Measurements from ENCODE around the gene CIDEC.
"Not testable (repeated sequence)": the region's sequence is repeated elsewhere in the genome, so short reads cannot be mapped to it uniquely, and the experiment has no call there.

Gene CIDEC

DNA sequence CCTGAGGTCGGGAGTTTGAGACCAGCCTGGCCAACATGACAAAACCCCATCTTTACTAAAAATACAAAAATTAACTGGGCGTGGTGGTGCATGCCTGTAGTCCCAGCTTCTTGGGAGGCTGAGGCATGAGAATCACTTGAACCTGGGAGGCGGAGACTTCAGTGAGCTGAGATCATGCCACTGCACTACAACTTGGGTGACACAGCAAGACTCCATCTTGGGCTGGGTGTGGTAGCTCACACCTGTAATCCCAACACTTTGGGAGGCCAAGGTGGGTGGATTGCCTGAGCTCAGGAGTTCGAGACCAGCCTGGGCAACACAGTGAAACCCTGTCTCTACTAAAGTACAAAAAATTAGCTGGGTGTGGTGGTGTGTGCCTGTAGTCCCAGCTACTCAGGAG, 3.8 kb downstream of the CIDEC start:
- DNase-seq (ENCODE audit: low read depth in 2 of 2): not testable (repeated sequence)

DNA sequence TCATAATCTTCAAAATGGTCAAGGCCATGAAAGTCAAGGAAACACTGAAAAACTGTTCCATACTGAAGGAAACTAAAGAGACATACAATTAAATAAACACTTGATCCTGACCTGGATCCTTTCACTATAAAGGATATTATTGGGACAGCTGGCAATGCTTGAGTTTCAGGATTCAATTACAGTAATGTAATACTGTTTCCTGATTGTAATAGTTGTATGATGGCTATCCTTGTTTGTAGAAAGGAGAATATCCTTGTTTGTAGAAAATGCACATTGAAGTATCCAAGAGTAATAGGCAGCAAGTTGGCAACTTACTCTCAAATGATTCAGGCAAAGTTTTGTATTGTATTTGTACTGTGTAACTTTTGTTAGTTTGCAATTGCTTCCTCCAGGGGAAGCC, 4.6 kb downstream of the CIDEC start:
- DNase-seq (ENCODE audit: low read depth in 2 of 2): no peak

DNA sequence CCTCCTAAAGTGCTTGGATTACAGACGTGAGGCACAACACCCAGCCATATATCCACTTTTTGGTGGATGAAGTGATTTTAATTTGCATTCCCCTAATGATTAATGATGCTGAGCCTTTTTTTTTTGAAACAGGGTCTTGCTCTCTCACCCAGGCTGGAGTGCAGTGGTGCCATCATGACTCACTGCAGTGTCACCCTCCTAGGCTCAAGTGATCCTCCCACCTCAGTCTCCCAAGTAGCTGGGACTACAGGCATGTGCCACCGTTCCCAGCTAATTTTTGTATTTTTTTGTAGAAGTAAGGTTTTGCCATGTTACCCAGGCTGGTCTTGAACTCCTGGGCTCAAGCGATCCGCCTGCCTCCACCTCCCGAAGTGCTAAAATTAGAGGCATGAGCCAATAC, 8.0 kb downstream of the CIDEC start:
- not testable (repeated sequence) for DNase-seq (ENCODE audit: low read depth in 2 of 2)

DNA sequence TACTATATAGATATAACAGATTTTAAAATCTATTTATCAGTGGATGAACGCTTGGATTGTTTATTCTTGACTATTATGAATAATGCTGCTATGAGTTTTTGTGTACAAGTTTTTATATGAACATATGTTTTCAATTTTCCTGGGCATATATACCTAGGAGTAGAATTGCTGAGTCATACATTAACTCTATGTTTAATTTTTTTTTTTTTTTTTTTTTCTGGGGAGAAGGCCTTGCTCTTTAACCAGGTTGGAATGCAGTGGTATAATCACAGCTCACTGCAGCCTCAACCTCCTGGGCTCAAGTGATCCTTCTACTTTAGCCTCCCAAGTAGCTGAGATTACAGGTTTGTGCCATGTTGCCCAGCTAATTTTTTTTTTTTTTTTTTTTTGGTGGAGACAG, 9.1 kb downstream of the CIDEC start:
- no peak for DNase-seq (ENCODE audit: low read depth in 2 of 2)

DNA sequence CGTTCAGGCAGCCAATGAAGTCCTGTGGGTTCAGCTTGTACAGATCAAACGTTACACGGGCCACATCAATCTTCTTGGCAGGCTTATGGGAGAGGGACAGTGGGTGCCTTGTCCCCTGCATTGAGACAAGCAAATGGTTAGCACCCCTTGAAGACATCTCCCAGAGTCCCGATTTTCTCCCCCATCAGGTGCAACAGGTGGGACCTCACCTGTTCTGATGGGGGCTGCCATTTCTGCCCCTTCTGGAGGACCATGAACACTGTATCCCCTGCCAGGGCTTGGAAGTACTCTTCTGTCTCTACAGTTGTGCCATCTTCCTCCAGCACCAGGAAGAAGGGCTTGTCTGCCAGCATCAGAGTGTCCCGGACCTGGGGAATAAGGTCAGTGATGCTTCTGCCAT, 10.1 kb downstream of the CIDEC start:
- DNase-seq (ENCODE audit: low read depth in 2 of 2): no peak

DNA sequence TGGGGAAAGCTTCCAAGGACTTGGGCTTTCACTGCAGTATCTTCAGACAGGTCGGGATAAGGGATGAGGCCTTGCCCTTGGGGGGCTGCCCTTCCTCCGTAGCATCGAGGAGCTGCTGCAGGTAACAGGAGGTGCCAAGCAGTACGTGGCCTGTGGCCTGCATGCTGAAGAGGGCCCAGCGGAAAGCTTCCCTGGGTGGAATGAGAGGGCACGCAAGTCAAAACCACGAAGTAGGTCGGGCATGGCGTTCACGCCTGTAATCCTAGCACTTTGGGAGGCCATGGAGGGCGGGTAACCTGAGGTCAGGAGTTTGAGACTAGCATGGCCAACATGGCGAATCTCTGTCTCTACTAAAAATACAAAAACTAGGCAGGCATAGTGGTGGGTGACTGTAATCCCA, 12.9 kb downstream of the CIDEC start:
- DNase-seq (ENCODE audit: low read depth in 2 of 2): no peak

DNA sequence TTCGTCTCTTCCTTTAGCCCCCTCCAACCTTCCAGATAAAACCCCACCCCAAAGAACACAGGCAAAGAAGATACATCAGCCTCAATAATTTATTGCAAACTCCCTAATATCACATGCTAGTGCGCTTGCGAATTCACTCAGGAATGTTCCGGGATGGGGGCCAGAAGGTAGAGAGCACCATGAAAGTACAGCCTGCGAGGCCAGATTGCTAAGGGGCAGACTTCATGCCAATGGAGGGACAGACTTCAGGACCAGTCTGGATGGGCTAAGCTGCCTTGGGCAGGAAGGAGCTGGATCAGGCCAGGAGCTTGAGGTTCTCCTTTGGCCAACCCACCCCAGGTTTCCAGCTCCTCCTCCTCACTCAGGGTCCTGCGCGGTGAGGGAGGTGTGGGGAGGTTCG, 13.4 kb downstream of the CIDEC start:
- no peak for DNase-seq (ENCODE audit: low read depth in 2 of 2)

DNA sequence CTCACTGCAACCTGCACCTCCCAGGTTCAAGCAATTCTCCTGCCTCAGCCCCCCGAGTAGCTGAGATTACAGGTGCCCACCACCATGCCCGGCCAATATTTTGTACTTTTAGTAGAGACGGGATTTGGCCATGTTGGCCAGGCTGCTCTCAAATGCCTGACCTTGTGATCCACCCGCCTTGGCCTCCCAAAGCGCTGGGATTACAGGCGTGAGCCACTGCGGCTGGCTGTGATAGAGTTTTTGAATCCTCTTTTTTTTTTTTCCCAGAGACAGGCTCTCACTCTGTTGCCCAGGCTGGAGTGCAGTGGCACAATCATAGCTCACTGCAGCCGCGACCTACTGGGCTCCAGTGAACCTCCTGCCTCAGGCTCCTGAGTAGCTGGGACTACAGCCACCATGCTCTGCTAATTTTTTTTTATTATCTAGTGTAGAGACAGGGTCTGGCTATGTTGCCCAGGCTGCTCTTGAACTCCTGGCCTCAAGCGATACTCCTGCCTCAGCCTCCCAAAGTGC, 14.9 kb downstream of the CIDEC start:
- DNase-seq (ENCODE audit: low read depth in 2 of 2): not testable (repeated sequence)

DNA sequence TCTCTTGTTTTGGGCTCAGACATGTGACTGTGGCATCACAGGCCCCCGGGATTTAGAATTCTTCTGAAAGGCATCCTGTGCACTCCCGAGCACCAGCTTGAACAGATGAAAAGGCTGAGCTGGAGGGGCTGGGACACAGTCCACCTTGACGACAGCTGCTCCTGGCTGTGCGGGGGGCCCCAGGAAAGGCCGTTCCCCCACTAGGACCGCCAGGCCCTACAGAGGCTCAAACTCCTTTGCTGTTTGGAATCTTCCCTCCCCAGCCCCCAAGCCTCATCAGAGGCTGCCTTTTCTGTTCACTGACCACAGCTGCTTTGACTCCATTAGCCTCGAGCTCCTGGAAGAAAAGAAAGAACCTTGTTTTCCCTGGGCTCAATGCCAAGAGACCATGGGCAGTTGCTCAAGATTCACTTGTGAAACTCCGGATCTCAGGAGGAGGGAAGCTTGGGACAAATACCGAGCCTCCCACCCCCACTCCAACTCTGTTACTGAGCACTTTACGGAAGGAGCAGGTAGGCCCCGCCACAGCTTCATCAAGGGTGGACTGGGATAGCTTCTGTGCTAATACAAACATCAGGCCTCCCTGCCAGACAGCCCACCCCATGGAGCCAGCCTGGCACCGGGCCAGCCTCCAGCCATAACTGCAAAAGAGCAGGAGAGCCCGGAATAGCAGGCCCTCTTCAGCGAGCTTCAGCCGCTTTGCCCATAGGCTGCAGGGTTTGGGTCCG, 15.7 kb downstream of the CIDEC start:
- no peak for DNase-seq (ENCODE audit: low read depth in 2 of 2)

DNA sequence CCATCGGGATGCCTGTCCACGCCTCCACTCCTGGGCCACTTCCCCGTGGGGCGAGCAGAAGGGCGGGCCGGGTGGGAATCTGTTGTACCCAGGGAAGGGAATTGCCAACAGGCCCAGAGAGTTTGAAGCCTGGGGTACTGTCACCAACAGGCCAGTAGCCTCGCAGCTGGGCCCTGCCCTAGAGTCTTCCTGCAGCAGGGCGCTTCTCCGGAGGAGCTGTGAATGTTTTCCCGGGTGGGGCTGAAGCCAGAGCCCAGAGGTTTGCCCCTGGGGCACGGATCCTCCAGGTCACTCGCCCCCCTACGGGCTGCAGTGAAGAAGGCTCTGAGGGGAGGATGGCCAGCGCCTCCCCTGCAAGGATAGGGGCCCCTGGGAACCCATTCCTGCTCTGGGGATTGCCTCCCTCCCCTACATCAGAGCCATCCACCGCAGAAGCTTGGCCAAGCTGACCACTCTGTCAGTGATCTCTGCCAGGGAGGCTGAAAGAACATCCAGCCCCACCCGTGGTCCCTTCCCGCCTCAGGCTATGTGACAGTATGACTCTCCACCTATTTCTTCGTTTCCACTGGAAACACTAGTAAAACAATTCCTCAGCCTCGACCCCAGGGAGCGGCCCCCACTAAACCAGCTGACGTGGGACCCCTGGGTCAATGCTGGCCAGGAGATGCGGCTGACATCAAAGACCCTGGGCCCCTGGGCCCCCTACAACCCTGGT, 16.8 kb downstream of the CIDEC start:
- no peak for DNase-seq (ENCODE audit: low read depth in 2 of 2)

DNA sequence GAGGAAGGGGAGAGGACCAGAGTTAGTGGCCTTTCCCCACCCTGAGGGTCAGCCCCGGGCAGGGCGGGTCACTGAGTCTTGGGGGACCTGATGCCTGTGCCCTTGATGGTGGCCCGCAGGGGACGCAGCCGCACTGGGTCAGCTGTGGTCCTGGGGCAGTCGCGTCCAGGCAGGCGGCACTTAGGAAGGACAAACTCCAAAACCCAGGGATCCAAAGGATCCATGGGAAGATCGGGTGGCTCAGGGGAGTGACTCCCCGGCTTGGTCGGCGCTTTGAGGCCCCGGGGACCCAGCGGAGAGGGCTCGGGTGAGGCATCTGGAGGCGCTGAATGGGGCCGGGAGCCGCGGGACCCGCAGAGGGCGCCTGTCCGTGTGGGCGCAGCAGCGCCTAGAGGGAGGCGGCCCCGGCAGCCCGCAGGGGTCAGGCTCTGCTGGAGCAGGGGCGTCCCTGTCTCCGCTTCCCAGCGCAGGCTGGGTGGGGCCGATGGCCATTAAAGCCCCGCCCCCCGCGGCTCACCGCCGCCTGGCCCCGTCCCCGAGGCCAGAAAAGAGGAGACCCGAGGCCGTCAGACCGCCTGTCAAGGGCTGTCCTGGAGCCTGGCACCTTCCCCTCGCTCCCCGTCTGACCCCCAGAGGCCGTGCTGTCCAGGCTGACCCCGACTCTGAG, 17.5 kb downstream of the CIDEC start:
- no peak for DNase-seq (ENCODE audit: low read depth in 2 of 2)

DNA sequence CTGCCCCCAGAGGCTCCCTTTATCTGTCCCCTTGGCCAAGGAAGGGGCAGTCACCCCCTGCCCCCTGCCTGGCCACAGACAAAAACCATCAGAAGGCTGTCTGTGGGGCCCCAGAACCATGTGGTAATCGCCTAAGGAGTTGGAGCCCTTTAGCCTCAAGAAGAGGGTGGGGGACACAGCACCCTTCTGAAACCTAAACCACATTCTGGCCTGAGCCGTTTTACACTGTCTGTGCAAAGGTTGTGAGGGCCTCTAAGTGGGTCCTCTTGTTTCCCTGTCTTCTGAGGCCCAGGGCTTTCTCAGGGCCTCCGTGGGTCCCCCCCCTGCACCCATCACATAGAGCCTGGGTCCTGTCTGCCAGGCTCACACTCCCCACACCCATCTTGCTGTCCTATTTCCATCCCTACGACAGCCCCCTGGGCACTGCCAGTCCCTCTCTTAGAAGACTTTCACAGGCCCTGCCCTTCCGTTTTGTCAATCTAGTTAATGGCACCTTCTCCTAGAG, 18.4 kb downstream of the CIDEC start:
- DNase-seq (ENCODE audit: low read depth in 2 of 2): no peak

DNA sequence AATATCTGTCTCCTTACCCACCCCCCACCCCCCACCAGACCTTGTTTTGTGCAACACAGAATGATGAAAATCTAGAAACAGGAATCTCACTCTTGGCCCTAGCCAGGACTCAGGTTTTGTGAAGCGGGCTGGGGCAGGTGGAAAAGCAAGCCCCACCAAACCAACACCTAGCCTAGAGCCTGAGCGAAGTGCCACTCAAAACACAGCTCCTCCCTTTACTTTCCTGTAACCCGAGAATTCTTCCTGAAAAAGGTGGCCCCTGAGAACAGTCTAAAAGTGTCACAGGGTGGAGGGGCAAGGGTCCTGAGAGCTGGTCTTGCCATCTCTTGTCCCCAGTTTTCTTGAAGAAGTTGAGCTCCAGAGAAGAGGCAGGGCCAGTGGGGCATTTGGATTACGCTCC, 18.9 kb downstream of the CIDEC start:
- no peak for DNase-seq (ENCODE audit: low read depth in 2 of 2)

DNA sequence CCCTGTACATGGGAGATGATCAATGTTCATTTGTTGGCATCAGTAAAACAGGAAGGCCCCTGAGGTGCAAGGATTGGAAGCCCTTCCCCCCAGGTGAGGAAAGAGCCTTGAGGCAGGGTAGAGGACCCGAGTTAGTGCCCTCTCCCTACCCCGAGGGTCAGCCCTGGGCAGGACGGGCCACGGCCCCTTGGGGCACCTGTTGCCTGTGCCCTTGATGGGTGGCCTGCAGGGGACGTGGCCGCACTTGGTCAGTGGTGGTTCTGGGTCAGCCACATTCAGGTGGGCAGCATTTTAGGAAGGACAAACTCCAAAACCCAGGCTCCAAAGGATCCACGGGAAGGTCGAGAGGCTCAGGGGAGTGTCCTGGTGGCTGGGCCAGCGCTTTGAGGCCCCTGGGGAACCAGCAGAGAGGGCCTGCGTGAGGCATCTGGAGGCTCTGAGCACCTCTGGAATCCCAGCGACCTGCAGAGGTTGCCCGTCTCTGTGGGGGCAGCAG, 20.5 kb downstream of the CIDEC start:
- no peak for DNase-seq (ENCODE audit: low read depth in 2 of 2)

DNA sequence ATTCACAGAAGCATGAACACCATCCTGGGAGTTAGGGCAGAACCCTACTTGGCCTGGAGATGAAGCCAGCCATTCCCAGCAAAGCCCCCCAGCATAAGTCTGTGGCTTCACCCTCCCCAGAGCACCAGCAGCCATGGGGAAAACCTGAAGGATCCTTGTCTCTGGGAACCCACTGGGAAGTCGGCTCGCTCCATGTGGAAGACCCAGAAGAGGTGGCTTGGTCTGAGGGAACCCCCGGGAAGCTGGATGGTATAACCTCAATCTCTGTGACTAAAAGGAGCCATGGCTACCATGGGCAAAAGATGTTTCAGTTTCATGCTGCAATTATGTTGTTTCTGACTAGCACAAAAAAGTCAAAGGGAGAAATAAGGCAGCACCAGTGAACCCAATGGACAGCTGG, 24.5 kb downstream of the CIDEC start:
- no peak for DNase-seq (ENCODE audit: low read depth in 2 of 2)

DNA sequence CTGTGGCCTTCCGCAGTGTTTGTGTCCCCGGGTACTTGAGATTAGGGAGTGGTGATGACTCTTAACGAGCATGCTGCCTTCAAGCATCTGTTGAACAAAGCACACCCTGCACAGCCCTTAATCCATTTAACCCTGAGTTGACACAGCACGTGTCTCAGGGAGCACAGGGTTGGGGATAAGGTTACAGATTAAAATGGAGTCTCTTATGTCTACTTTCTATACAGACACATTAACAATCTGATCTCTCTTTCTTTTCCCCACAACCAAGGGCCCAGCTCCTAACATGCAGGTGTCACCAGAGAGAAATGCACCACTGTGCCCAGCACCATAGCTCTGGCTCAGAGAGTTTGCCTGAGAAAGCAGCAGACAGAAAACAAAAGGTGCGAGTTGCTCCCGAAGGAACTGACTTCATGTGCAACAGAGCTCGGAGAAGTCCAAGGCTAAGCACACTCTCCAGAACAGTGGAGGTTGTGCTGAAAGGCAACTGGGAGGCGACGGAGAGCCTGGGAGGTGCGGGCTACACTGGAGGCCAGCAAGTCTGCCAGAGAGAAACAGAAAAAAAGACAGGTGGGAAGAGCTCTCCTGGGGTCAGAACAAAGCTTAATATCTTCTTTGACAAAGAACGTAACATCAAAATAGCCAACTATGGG, 25.6 kb downstream of the CIDEC start:
- not testable (repeated sequence) for DNase-seq (ENCODE audit: low read depth in 2 of 2)

DNA sequence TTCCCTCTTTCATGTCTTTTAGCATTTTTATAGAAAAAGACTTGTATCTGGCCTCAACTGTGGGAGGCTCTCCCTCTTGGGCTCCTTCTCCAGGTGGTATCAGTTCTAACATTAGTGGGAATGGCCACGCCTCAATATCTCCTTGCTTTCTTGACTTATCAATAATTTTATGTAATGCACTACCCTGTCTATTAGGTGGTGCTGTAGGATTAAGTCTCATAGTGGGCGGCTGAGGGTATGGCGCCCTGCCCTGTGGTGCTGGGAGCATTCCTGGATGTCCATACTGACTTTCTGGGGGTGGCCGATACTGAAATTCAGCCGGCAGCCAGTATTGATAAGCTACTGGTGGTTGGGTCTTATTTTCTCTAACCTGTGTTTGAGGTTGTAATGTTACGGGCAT, 27.5 kb downstream of the CIDEC start:
- no peak for DNase-seq (ENCODE audit: low read depth in 2 of 2)

DNA sequence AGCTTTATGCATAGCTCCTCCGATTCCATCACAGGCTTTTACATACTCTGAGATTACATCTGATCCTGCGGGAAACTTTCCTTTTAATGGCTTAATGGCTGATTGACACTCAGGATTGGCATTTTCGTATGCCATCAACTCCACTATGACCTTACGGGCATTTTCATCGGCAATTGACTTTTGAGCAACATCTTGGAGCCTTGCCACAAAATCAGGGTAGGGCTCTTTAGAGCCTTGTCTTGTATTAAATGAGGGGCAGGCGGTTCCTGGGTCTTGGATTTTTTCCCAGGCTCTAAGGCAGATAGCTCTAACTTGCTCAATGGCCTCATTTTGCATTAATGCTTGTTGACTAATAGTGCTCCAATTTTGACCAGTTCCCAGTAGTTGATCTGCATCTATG, 28.1 kb downstream of the CIDEC start:
- DNase-seq (ENCODE audit: low read depth in 2 of 2): not testable (repeated sequence)

DNA sequence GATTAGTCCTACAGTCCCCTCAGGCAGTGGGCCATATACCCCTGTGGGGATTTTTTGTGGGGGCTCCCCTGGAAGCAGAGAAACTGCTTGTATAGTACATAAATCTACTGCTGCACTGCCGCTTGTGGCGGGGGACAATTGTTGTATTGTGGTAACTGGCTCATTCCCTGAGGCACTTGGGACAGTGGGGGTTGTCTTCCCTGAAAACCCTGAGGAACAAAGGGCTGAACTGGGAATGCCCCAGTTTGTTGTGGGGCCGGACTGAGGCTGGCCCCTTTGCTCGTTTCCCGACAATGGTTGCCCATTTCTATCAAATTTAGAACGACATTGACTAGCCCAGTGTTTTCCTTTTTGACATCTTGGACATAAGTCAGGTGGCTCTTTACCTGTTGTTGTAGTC, 28.7 kb downstream of the CIDEC start:
- DNase-seq (ENCODE audit: low read depth in 2 of 2): not testable (repeated sequence)

DNA sequence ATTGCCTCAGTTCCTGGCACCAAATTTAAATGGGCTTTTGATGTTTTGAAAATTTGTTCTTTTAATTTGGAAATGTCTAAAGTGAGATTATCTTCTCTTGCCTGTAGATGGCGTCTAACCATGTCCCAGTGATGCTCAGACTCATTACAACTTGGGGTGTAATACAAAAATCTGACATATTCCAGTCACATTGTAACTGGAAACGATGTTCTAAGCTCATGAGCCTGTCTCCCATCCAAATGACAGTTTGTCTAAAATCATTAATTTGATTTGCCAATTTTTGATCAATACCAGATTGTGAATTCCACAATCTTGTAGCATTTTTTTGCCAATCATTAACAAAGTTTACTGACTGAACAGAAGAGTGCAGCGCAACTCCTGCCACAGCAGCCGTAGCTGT, 31.2 kb downstream of the CIDEC start:
- DNase-seq (ENCODE audit: low read depth in 2 of 2): not testable (repeated sequence)

DNA sequence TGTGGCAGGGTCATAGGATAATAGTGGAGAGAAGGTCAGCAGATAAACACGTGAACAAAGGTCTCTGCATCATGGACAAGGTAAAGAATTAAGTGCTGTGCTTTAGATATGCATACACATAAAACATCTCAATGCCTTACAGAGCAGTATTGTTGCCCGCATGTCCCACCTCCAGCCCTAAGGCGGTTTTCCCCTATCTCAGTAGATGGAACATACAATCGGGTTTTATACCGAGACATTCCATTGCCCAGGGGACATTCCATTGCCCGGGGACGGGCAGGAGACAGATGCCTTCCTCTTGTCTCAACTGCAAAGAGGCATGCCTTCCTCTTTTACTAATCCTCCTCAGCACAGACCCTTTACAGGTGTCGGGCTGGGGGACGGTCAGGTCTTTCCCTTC, 32.2 kb downstream of the CIDEC start:
- not testable (repeated sequence) for DNase-seq (ENCODE audit: low read depth in 2 of 2)

DNA sequence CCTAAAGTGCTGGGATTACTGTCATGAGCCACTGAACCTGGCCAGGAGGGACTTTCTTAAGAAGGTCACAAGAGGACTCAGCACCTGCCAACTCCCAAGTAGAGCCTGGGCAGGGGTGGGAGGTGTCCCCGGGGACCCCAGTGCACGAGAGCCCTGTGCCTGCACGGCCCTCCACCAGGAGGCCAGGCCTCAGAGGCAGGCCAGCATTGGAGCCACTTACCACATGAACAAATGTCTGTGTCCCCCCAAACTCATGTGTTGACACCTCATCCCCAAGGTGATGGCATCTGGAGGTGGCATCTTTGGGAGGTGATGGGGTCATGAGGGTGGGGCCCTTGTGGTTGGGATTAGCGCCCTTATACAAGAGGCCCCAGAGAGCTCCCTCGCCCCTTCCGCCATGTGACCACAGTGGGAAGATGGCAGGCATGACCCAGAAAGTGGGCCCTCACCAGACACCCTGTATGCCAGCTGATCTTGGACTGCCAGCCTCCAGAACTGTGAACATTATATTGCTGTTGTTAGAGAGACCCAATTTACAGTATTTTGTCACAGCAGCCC, 33.0 kb downstream of the CIDEC start:
- DNase-seq (ENCODE audit: low read depth in 2 of 2): no peak
